ENCODE results near the gene MAGI2. TPM values are rescaled to one million over a fixed set of nuclear protein-coding genes. Genes with fewer than 3 reads are reported as not detected.

Gene MAGI2
- total and polyA plus RNA-seq, 4 donors = 0.37 to 4.1 (median 1.4) TPM

DNA sequence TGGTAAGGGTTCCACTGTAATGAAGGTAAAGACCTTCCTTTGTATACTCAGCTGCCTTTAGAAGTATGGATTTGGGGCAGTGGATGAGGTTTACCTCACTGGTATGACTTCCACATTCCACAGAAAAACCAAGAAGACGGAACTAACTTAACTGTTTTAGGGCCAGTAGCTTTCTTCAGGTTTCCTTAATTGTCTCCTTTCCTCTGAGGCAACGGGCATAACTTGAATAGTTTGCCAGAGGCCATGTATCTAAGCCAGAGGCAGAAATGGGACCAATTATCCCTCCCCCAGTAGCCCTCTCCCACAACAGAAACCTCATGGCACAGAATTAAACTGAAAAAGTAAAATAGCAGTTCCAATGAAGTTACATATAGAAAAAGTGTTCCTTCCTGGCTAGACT, 1373.2 kb downstream of the MAGI2 start (continued):
- TF ChIP-seq, protein P1, sequence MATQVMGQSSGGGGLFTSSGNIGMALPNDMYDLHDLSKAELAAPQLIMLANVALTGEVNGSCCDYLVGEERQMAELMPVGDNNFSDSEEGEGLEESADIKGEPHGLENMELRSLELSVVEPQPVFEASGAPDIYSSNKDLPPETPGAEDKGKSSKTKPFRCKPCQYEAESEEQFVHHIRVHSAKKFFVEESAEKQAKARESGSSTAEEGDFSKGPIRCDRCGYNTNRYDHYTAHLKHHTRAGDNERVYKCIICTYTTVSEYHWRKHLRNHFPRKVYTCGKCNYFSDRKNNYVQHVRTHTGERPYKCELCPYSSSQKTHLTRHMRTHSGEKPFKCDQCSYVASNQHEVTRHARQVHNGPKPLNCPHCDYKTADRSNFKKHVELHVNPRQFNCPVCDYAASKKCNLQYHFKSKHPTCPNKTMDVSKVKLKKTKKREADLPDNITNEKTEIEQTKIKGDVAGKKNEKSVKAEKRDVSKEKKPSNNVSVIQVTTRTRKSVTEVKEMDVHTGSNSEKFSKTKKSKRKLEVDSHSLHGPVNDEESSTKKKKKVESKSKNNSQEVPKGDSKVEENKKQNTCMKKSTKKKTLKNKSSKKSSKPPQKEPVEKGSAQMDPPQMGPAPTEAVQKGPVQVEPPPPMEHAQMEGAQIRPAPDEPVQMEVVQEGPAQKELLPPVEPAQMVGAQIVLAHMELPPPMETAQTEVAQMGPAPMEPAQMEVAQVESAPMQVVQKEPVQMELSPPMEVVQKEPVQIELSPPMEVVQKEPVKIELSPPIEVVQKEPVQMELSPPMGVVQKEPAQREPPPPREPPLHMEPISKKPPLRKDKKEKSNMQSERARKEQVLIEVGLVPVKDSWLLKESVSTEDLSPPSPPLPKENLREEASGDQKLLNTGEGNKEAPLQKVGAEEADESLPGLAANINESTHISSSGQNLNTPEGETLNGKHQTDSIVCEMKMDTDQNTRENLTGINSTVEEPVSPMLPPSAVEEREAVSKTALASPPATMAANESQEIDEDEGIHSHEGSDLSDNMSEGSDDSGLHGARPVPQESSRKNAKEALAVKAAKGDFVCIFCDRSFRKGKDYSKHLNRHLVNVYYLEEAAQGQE (IDR thresholded peaks at IDR 0.05) = no peak
- TF ChIP-seq NR2F2 (IDR thresholded peaks at IDR 0.05) = no peak

DNA sequence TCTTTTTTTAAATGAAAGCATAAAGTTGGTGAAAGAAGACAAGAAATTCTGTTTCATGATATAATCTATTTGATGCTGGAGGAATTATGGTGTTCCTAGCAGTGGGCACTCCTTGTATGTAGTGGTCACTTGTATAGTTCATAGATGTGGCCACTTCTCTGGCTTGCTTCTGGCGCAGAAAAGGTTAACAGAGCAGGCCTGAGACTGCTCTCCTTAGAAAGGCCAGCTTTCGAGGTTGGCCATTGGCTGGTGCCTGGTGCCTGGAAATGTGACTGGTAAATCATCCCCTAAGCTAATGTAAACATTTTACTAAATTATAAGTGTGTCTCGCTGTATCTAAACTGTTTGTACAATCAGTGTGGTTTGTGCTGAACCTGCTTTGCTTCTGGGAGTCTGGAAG, 1378.8 kb downstream of the MAGI2 start:
- 80% methylated on average over 3 of the region's 3 CpGs for WGBS
- no peaks in the 10 kb centered on the region for H3K9me3 ChIP-seq (ENCODE audit: control insufficient read depth in 4 of 4, low read length in 3 of 4)
- H3K27ac ChIP-seq (ENCODE audit: low read depth in 1 of 2, low read length in 2 of 2) = no peak overlapping the region
- no peaks in the 10 kb centered on the region for H3K27me3 ChIP-seq (ENCODE audit: control insufficient read depth in 4 of 4, insufficient read depth in 4 of 4, low read length in 3 of 4)
- H3K36me3 ChIP-seq (ENCODE audit: control insufficient read depth in 4 of 4, insufficient read depth in 3 of 4, low read depth in 1 of 4, low read length in 3 of 4) = no peaks in the 10 kb centered on the region
- no peak overlapping the region for H3K4me3 ChIP-seq (ENCODE audit: low read depth in 1 of 3, low read length in 3 of 3)
- no peaks in the 10 kb centered on the region for H3K4me1 ChIP-seq (ENCODE audit: control insufficient read depth in 4 of 4, insufficient read depth in 4 of 4, low read length in 3 of 4)
- no peak for DNase-seq (ENCODE audit: low spot score)
- H3K9ac ChIP-seq (ENCODE audit: low read depth in 1 of 2, low read length in 2 of 2) = no peak overlapping the region
- TF ChIP-seq RAD21 (IDR thresholded peaks at IDR 0.05) (no peak), RXRA (IDR thresholded peaks at IDR 0.05) (no peak), YY1 (IDR thresholded peaks at IDR 0.05) (no peak), FOXA2 (IDR thresholded peaks at IDR 0.05) (no peak), FOXA1 (IDR thresholded peaks at IDR 0.05) (no peak), GABPA (IDR thresholded peaks at IDR 0.05 in 1 of 2, conservative IDR thresholded peaks at IDR 0.05 in 1 of 2) (no peak), SP1 (IDR thresholded peaks at IDR 0.05) (no peak), EGR1 (IDR thresholded peaks at IDR 0.05; ENCODE audit: low read depth in 2 of 2) (no peak), NR2F2 (IDR thresholded peaks at IDR 0.05) (no peak), TAF1 (conservative IDR thresholded peaks at IDR 0.05) (no peak), HNF4A (conservative IDR thresholded peaks at IDR 0.05) (no peak), HNF4G (IDR thresholded peaks at IDR 0.05) (no peak), JUND (IDR thresholded peaks at IDR 0.05) (no peak)
- TF ChIP-seq, protein P2, sequence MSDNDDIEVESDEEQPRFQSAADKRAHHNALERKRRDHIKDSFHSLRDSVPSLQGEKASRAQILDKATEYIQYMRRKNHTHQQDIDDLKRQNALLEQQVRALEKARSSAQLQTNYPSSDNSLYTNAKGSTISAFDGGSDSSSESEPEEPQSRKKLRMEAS (IDR thresholded peaks at IDR 0.05) = no peak
- TF ChIP-seq, protein P3, sequence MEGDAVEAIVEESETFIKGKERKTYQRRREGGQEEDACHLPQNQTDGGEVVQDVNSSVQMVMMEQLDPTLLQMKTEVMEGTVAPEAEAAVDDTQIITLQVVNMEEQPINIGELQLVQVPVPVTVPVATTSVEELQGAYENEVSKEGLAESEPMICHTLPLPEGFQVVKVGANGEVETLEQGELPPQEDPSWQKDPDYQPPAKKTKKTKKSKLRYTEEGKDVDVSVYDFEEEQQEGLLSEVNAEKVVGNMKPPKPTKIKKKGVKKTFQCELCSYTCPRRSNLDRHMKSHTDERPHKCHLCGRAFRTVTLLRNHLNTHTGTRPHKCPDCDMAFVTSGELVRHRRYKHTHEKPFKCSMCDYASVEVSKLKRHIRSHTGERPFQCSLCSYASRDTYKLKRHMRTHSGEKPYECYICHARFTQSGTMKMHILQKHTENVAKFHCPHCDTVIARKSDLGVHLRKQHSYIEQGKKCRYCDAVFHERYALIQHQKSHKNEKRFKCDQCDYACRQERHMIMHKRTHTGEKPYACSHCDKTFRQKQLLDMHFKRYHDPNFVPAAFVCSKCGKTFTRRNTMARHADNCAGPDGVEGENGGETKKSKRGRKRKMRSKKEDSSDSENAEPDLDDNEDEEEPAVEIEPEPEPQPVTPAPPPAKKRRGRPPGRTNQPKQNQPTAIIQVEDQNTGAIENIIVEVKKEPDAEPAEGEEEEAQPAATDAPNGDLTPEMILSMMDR (IDR thresholded peaks at IDR 0.05; ENCODE audit: low read depth, low read length, missing input control) = no peak
- TF ChIP-seq, protein P1 (IDR thresholded peaks at IDR 0.05) = no peak
- TF ChIP-seq, protein P4, sequence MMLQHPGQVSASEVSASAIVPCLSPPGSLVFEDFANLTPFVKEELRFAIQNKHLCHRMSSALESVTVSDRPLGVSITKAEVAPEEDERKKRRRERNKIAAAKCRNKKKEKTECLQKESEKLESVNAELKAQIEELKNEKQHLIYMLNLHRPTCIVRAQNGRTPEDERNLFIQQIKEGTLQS (IDR thresholded peaks at IDR 0.05) = no peak
- TF ChIP-seq, protein P5, sequence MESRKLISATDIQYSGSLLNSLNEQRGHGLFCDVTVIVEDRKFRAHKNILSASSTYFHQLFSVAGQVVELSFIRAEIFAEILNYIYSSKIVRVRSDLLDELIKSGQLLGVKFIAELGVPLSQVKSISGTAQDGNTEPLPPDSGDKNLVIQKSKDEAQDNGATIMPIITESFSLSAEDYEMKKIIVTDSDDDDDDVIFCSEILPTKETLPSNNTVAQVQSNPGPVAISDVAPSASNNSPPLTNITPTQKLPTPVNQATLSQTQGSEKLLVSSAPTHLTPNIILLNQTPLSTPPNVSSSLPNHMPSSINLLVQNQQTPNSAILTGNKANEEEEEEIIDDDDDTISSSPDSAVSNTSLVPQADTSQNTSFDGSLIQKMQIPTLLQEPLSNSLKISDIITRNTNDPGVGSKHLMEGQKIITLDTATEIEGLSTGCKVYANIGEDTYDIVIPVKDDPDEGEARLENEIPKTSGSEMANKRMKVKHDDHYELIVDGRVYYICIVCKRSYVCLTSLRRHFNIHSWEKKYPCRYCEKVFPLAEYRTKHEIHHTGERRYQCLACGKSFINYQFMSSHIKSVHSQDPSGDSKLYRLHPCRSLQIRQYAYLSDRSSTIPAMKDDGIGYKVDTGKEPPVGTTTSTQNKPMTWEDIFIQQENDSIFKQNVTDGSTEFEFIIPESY (IDR thresholded peaks at IDR 0.05) = no peak

Data from liver (tissue), 9 donors.